Ascending aorta (tissue), 2 donors: ENCODE results near the gene CPNE8. TPM values are rescaled to one million over a fixed set of nuclear protein-coding genes. Genes with fewer than 3 reads are reported as not detected.
"Not testable (repeated sequence)": the region's sequence is repeated elsewhere in the genome, so short reads cannot be mapped to it uniquely, and the experiment has no call there.

ENCODE experiments used
- DNase-seq, 2 donors: peaks; one replicate each; pipeline ENCODE4 v3.0.0-alpha.2; 2019; ENCODE audit warnings: low spot score in 2 of 2
- H3K27ac ChIP-seq, 2 donors: fragments of 200-600 bp; sonication (generic); one replicate each; pipeline ENCODE4 v1.5.1; 2016 to 2017; ENCODE audit warnings: mild to moderate bottlenecking in 1 of 2
- H3K27me3 ChIP-seq: fragments of 200-600 bp; sonication (generic); one replicate; pipeline ENCODE4 v1.5.1; 2017
- H3K36me3 ChIP-seq, 2 donors: fragments of 200-600 bp; sonication (generic); one replicate each; pipeline ENCODE4 v1.5.1; 2016
- H3K4me1 ChIP-seq, 2 donors: fragments of 200-600 bp; sonication (generic); one replicate each; pipeline ENCODE4 v1.5.1; 2016 to 2017; ENCODE audit warnings: mild to moderate bottlenecking in 1 of 2
- H3K4me3 ChIP-seq, 2 donors: fragments of 200-600 bp; sonication (generic); one replicate each; pipeline ENCODE4 v1.5.1; 2016 to 2017; ENCODE audit warnings: mild to moderate bottlenecking in 1 of 2
- H3K9me3 ChIP-seq, 2 donors: fragments of 200-600 bp; sonication (generic); one replicate each; pipeline ENCODE4 v1.5.1; 2016
- intact Hi-C: fragments of 100-400 bp; cut with DNase I; formaldehyde crosslinking; loops from one replicate; pipeline ENCODE4 v1.15.1; 2023
- total RNA-seq: library from RNA; depleted of rRNA; stranded (reverse); fragments of >200 nt; gene quantifications from one replicate; pipeline ENCODE4 v1.1.0, GENCODE V29; 2016
- TF ChIP-seq, protein P1 (sequence below), 3 experiments: fragments of 200-600 bp in 2 of 3; fragments of 450-650 bp in 1 of 3; sonication (generic) in 2 of 3; IDR thresholded peaks; one replicate each; pipeline ENCODE4 v1.5.1; 2016 to 2019; ENCODE audit warnings: antibody characterized with exemption in 3 of 3, mild to moderate bottlenecking in 1 of 3, moderate library complexity in 1 of 3

The CPNE8 gene
- total RNA-seq, 1 donor from 2014 or later: 18.6 TPM

DNA sequence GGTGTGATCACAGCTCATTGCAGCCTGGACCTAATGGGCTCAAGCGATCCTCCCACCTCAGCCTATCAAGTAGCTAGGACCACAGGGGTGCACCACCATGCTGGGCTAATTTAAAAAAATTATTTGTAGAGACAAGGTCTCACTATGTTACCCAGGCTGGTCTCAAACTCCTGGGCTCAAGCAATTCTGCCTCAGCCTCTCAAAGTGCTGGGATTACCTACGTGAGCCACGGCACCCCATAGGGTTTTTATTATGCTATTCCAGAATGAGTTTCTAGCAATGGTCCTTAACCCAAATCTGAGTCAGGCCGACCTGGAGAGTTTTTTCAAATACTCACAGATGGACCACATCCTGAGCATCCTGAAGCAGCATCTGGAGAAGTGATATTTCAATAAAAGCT, 159.8 kb downstream of the CPNE8 start:
- intact Hi-C loops: no loop called here
- TF ChIP-seq, protein P1, sequence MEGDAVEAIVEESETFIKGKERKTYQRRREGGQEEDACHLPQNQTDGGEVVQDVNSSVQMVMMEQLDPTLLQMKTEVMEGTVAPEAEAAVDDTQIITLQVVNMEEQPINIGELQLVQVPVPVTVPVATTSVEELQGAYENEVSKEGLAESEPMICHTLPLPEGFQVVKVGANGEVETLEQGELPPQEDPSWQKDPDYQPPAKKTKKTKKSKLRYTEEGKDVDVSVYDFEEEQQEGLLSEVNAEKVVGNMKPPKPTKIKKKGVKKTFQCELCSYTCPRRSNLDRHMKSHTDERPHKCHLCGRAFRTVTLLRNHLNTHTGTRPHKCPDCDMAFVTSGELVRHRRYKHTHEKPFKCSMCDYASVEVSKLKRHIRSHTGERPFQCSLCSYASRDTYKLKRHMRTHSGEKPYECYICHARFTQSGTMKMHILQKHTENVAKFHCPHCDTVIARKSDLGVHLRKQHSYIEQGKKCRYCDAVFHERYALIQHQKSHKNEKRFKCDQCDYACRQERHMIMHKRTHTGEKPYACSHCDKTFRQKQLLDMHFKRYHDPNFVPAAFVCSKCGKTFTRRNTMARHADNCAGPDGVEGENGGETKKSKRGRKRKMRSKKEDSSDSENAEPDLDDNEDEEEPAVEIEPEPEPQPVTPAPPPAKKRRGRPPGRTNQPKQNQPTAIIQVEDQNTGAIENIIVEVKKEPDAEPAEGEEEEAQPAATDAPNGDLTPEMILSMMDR (IDR thresholded peaks at IDR 0.05): no peak
- no peak overlapping the region for H3K4me3 ChIP-seq
- no peaks in the 10 kb centered on the region for H3K27me3 ChIP-seq
- no peaks in the 10 kb centered on the region for H3K4me1 ChIP-seq
- no peaks in the 10 kb centered on the region for H3K9me3 ChIP-seq
- DNase-seq: no peak
- H3K27ac ChIP-seq: no peak overlapping the region
- H3K36me3 ChIP-seq: peaks cover 0 to 3% of the 10 kb centered on the region in 2 donors

DNA sequence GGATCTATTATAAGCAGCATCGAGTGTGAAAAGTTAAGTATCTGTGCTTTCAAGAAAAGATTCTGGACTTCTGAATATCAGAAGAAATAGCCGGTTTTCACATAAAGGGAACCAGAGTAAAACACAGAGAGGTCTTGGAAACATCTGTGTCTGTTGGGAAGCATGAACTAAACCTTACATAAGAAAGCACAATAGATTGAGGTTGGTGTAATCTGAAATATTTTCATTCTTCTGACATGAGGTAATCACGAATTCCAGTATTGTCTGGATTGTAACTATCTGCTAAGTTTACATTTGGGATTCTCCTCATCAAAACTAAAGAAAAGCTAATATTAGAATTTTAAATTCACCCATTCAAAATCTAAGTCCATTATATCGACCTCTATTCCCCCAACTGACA, 161.3 kb downstream of the CPNE8 start:
- no peak overlapping the region for H3K27ac ChIP-seq
- DNase-seq: no peak
- no peaks in the 10 kb centered on the region for H3K27me3 ChIP-seq
- no peaks in the 10 kb centered on the region for H3K4me1 ChIP-seq
- no peaks in the 10 kb centered on the region for H3K9me3 ChIP-seq
- no peaks in the 10 kb centered on the region for H3K36me3 ChIP-seq
- H3K4me3 ChIP-seq: no peak overlapping the region
- intact Hi-C loops: no loop called here
- TF ChIP-seq, protein P1 (IDR thresholded peaks at IDR 0.05): no peak

GRCh38 chr12:38742496-38742895, 162.9 kb downstream of the CPNE8 start:
- H3K4me3 ChIP-seq, H3K4me1 ChIP-seq, H3K27me3 ChIP-seq, DNase-seq, intact Hi-C loops, H3K9me3 ChIP-seq, H3K27ac ChIP-seq, H3K36me3 ChIP-seq: not testable (repeated sequence)

DNA sequence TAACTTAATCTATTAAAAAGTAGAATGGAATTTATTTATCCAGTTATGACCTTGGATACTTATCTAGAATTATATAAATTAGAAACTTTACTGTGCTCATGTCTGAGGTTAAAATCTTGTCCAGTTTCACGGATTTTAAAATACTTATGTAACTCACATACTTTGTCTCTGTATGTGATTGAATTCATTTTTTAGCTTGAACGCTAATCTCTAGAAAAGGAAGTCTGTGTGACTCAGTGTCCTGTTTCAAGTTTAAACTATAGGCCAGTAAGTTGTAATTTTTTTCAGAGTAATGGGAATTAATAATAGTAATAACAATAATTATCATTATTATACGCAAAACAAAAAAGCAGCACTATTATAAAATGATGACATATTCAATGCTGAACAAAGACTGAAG, 168.6 kb downstream of the CPNE8 start:
- Histone ChIP-seq H3K4me1 (no peaks in the 10 kb centered on the region), H3K36me3 (no peaks in the 10 kb centered on the region), H3K4me3 (no peak overlapping the region), H3K9me3 (no peaks in the 10 kb centered on the region), H3K27ac (no peak overlapping the region), H3K27me3 (no peaks in the 10 kb centered on the region)
- TF ChIP-seq, protein P1 (IDR thresholded peaks at IDR 0.05): no peak
- DNase-seq: no peak
- intact Hi-C loops: no loop called here

- no peaks in the 10 kb centered on the region for H3K9me3 ChIP-seq
- no peak for DNase-seq
- no peaks in the 10 kb centered on the region for H3K27me3 ChIP-seq
- no peaks in the 10 kb centered on the region for H3K36me3 ChIP-seq
- no peaks in the 10 kb centered on the region for H3K4me1 ChIP-seq
- no peak overlapping the region for H3K4me3 ChIP-seq
- no peak overlapping the region for H3K27ac ChIP-seq
- intact Hi-C loops: no loop called here
- TF ChIP-seq, protein P1 (IDR thresholded peaks at IDR 0.05): no peak
Measured at GRCh38 chr12:38732761-38733160, 172.6 kb downstream of the CPNE8 start.

DNA sequence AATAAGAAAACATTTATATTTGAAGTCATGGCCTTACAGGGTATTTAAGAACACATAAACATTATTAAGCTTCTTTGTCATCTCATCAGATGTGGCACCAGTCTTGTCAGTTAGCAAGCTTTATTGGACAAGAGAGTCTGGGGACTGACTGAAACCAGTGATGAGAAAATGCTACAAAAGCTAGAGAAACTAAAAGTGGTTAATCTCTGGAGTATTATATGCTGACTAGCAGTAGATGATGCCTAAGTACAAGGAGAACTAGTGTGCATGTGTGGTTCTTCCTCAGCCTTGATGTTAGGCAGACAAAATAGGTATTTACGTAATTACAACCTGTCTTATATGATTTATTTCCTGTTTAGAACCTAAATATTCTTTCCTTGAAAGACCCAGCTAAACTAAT, 176.5 kb downstream of the CPNE8 start:
- no peaks in the 10 kb centered on the region for H3K36me3 ChIP-seq
- no peak overlapping the region for H3K4me3 ChIP-seq
- DNase-seq: no peak
- no peaks in the 10 kb centered on the region for H3K9me3 ChIP-seq
- no peaks in the 10 kb centered on the region for H3K4me1 ChIP-seq
- intact Hi-C loops: no loop called here
- no peaks in the 10 kb centered on the region for H3K27me3 ChIP-seq
- TF ChIP-seq, protein P1 (IDR thresholded peaks at IDR 0.05): no peak
- H3K27ac ChIP-seq: no peak overlapping the region
